H9 (cell line): ENCODE measurements around the gene PGLYRP4. TPM values are rescaled to one million over a fixed set of nuclear protein-coding genes. Genes with fewer than 3 reads are reported as not detected.

ENCODE experiments used
- DNase-seq: peaks from one replicate; pipeline ENCODE4 v3.0.0-alpha.2; 2017
- H2AFZ ChIP-seq: one replicate; pipeline ENCODE4 v1.6.1; 2013; ENCODE audit warnings: mild to moderate bottlenecking, low read length, control low read depth, moderate library complexity
- H2AK5ac ChIP-seq: 2 replicates; pipeline ENCODE4 v1.6.1; 2013; ENCODE audit warnings: low read length, control low read depth, mixed read lengths; ENCODE audit not compliant: insufficient read length
- H2BK120ac ChIP-seq: one replicate; pipeline ENCODE4 v1.6.1; 2013; ENCODE audit warnings: low read depth, mild to moderate bottlenecking, low read length, control low read depth, inconsistent platforms; ENCODE audit not compliant: poor library complexity, severe bottlenecking
- H2BK12ac ChIP-seq: 2 replicates; pipeline ENCODE4 v1.6.1; 2013; ENCODE audit warnings: low read length, control low read depth, mixed read lengths, low read depth; ENCODE audit not compliant: insufficient read length
- H2BK15ac ChIP-seq: 2 replicates; pipeline ENCODE4 v1.6.1; 2013; ENCODE audit warnings: low read depth, low read length, control low read depth
- H2BK20ac ChIP-seq: one replicate; pipeline ENCODE4 v1.6.1; 2013; ENCODE audit warnings: low read depth, mild to moderate bottlenecking, low read length, control low read depth, inconsistent platforms; ENCODE audit not compliant: poor library complexity, severe bottlenecking
- H2BK5ac ChIP-seq: 2 replicates; pipeline ENCODE4 v1.6.1; 2013; ENCODE audit warnings: low read length, control low read depth, mixed read lengths; ENCODE audit not compliant: insufficient read length
- H3K14ac ChIP-seq: 2 replicates; pipeline ENCODE4 v1.6.1; 2013; ENCODE audit warnings: low read length, control low read depth; ENCODE audit not compliant: insufficient read depth
- H3K18ac ChIP-seq: 2 replicates; pipeline ENCODE4 v1.6.1; 2013; ENCODE audit warnings: low read depth, mild to moderate bottlenecking, mixed read lengths, low read length, control low read depth; ENCODE audit not compliant: insufficient read length
- H3K23ac ChIP-seq: 2 replicates; pipeline ENCODE4 v1.6.1; 2013; ENCODE audit warnings: low read length, control low read depth, mixed read lengths, low read depth; ENCODE audit not compliant: insufficient read length
- H3K23me2 ChIP-seq: 2 replicates; pipeline ENCODE4 v1.6.1; 2013; ENCODE audit warnings: low read depth, mild to moderate bottlenecking, mixed read lengths, low read length, control low read depth; ENCODE audit not compliant: insufficient read length, poor library complexity, severe bottlenecking
- H3K27ac ChIP-seq: 2 replicates; pipeline ENCODE4 v1.5.1; 2013; ENCODE audit warnings: low read length, control low read depth, mixed read lengths, low read depth; ENCODE audit not compliant: insufficient read length
- H3K27me3 ChIP-seq: 2 replicates; pipeline ENCODE4 v1.6.1; 2013; ENCODE audit warnings: low read length, control low read depth, inconsistent platforms; ENCODE audit not compliant: insufficient read depth
- H3K4ac ChIP-seq: 2 replicates; pipeline ENCODE4 v1.6.1; 2013; ENCODE audit warnings: low read depth, mild to moderate bottlenecking, control low read depth, inconsistent platforms, low read length, moderate library complexity
- H3K4me1 ChIP-seq: 2 replicates; pipeline ENCODE4 v1.6.1; 2013; ENCODE audit warnings: low read length, control low read depth, inconsistent platforms; ENCODE audit not compliant: insufficient read depth
- H3K4me2 ChIP-seq: 2 replicates; pipeline ENCODE4 v1.6.1; 2013; ENCODE audit warnings: low read length, control low read depth, mixed read lengths; ENCODE audit not compliant: insufficient read length, insufficient read depth
- H3K56ac ChIP-seq: 2 replicates; pipeline ENCODE4 v1.6.1; 2013; ENCODE audit warnings: low read depth, mild to moderate bottlenecking, mixed read lengths, low read length, control low read depth; ENCODE audit not compliant: insufficient read length
- H3K79me1 ChIP-seq: 2 replicates; pipeline ENCODE4 v1.6.1; 2013; ENCODE audit warnings: low read depth, mild to moderate bottlenecking, moderate library complexity, low read length, control low read depth, inconsistent platforms; ENCODE audit not compliant: insufficient read depth, poor library complexity, severe bottlenecking
- H3K79me2 ChIP-seq: 2 replicates; pipeline ENCODE4 v1.6.1; 2013; ENCODE audit warnings: low read length, control low read depth, inconsistent platforms; ENCODE audit not compliant: insufficient read depth
- H3K9ac ChIP-seq: 2 replicates; pipeline ENCODE4 v1.6.1; 2013; ENCODE audit warnings: low read length, control low read depth, mixed read lengths; ENCODE audit not compliant: insufficient read length; ENCODE audit errors: extremely low read depth
- H3K9me3 ChIP-seq: one replicate; pipeline ENCODE4 v1.6.1; 2013; ENCODE audit warnings: low read depth, low read length, inconsistent platforms; ENCODE audit not compliant: control insufficient read depth
- H3T11ph ChIP-seq: one replicate; pipeline ENCODE4 v1.6.1; 2013; ENCODE audit warnings: mild to moderate bottlenecking, low read length, control low read depth, inconsistent platforms
- H4K20me1 ChIP-seq: one replicate; pipeline ENCODE4 v1.6.1; 2013; ENCODE audit not compliant: control insufficient read depth, insufficient read length, insufficient read depth
- H4K5ac ChIP-seq: 2 replicates; pipeline ENCODE4 v1.6.1; 2013; ENCODE audit warnings: low read depth, mild to moderate bottlenecking, mixed read lengths, low read length, control low read depth; ENCODE audit not compliant: insufficient read length
- H4K8ac ChIP-seq: replicated peaks from 2 replicates; pipeline ENCODE4 v1.6.1; 2013; ENCODE audit warnings: low read length, control low read depth, mixed read lengths, low read depth; ENCODE audit not compliant: insufficient read length
- H4K91ac ChIP-seq: 2 replicates; pipeline ENCODE4 v1.6.1; 2013; ENCODE audit warnings: low read depth, mild to moderate bottlenecking, moderate library complexity, mixed read lengths, low read length, control low read depth; ENCODE audit not compliant: insufficient read length
- H3K27ac Mint-ChIP-seq, 3 experiments: 2 replicates in 2 of 3; 3 replicates in 1 of 3; pipeline ENCODE4 v1.8.0; 2020 to 2021; ENCODE audit warnings: mixed read lengths in 3 of 3, mild to moderate bottlenecking in 1 of 3, moderate library complexity in 1 of 3
- H3K27me3 Mint-ChIP-seq: 2 replicates; pipeline ENCODE4 v1.8.0; 2021; ENCODE audit warnings: low read depth, mild to moderate bottlenecking, moderate library complexity, mixed read lengths
- H3K36me3 Mint-ChIP-seq, 3 experiments: 2 replicates in 2 of 3; 3 replicates in 1 of 3; pipeline ENCODE4 v1.8.0; 2020 to 2021; ENCODE audit warnings: low read depth in 3 of 3, mixed read lengths in 3 of 3; ENCODE audit not compliant: insufficient read depth in 1 of 3
- H3K4me1 Mint-ChIP-seq, 2 experiments: 2 replicates each; pipeline ENCODE4 v1.8.0; 2020; ENCODE audit warnings: mixed read lengths in 2 of 2
- H3K4me3 Mint-ChIP-seq, 2 experiments: 2 replicates in 1 of 2; 3 replicates in 1 of 2; pipeline ENCODE4 v1.8.0; 2020 to 2021; ENCODE audit warnings: mild to moderate bottlenecking in 2 of 2, mixed read lengths in 2 of 2, moderate library complexity in 1 of 2
- H3K9me3 Mint-ChIP-seq, 2 experiments: 2 replicates in 1 of 2; 3 replicates in 1 of 2; pipeline ENCODE4 v1.8.0; 2020; ENCODE audit warnings: mild to moderate bottlenecking in 2 of 2, mixed read lengths in 2 of 2, moderate library complexity in 1 of 2
- CTCF ChIP-seq: fragments of 200-600 bp; sonication (generic); conservative IDR thresholded peaks from 3 replicates; pipeline ENCODE4 v1.8.0; 2021; ENCODE audit warnings: antibody characterized with exemption, mild to moderate bottlenecking
- WGBS: extraction: QIAGEN DNeasy Blood & Tissue Kit; methylation state at CpG from one replicate; pipeline ENCODE4 v1.1.7; 2013; ENCODE audit warnings: missing lambda C conversion rate, low lambda C conversion rate, mixed read lengths; ENCODE audit not compliant: insufficient read length; ENCODE audit errors: extremely low coverage; 5-methylcytosine and 5-hydroxymethylcytosine counted together
- total RNA-seq: library from RNA; stranded (reverse); gene quantifications from 2 replicates; pipeline ENCODE4 v1.2.1, GENCODE V29; 2021

Gene PGLYRP4
- total RNA-seq, 1 experiment from 2014 or later, result not detected

DNA sequence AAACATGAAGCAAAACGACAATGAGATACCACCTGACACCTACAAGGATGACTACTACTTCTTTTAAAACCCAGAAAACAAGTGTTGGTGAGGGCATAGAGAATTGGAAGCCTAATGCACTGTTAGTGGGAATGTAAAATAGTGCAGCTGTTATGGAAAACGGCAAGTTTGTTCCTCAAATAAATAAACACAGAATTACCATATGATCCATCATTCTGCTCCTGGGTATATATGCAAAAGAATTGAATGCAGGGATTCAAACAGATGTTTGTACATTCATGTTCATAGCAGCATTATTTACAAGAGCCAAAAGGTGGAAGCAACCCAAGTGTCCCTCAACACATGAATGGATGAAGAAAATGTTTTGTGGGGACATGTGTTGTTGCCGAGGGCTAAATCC, 43.6 kb upstream of the PGLYRP4 start:
- no peak overlapping the region for H2BK120ac ChIP-seq
- H3K14ac ChIP-seq, result no peak overlapping the region
- H3K23me2 ChIP-seq, result no peaks in the 10 kb centered on the region
- no peaks in the 10 kb centered on the region for H3K27me3 ChIP-seq
- no peak overlapping the region for H3K23ac ChIP-seq
- no peak overlapping the region for H3K4ac ChIP-seq
- no peak for DNase-seq
- H2BK15ac ChIP-seq, result no peak overlapping the region
- no peak overlapping the region for H2AFZ ChIP-seq
- H4K8ac ChIP-seq, result no peak overlapping the region
- no peak overlapping the region for H2BK12ac ChIP-seq
- H2AK5ac ChIP-seq, result no peak overlapping the region
- H4K5ac ChIP-seq, result no peak overlapping the region
- H3K4me1 ChIP-seq, result no peaks in the 10 kb centered on the region
- no peaks in the 10 kb centered on the region for H3K79me2 ChIP-seq
- no peak overlapping the region for H3K4me2 ChIP-seq
- H3K4me3 Mint-ChIP-seq, result no peak overlapping the region
- H3K9ac ChIP-seq, result no peak overlapping the region
- no peaks in the 10 kb centered on the region for H3K79me1 ChIP-seq
- H3K27me3 Mint-ChIP-seq, result peaks cover 12% of the 10 kb centered on the region
- no peak overlapping the region for H3K27ac ChIP-seq
- H3K4me1 Mint-ChIP-seq, result peaks cover 0 to 2% of the 10 kb centered on the region in 2 experiments; a peak in 1 of 4 replicates
- H3K9me3 Mint-ChIP-seq, result no peaks in the 10 kb centered on the region
- H4K91ac ChIP-seq, result no peak overlapping the region
- H3K36me3 Mint-ChIP-seq, result no peaks in the 10 kb centered on the region
- no peaks in the 10 kb centered on the region for H3K9me3 ChIP-seq
- no peak overlapping the region for H2BK5ac ChIP-seq
- no peak for TF ChIP-seq CTCF
- H4K20me1 ChIP-seq, result no peaks in the 10 kb centered on the region
- no peak overlapping the region for H3T11ph ChIP-seq
- H3K56ac ChIP-seq, result no peak overlapping the region
- no peak overlapping the region for H3K27ac Mint-ChIP-seq
- H3K18ac ChIP-seq, result no peak overlapping the region
- H2BK20ac ChIP-seq, result no peak overlapping the region
- no CpG with 5 or more reads among the region's 3 CpGs for WGBS
